GM12864 (cell line): ENCODE data around the gene CDC7.
A peak's percentile ranks its signal among the peaks of the same experiment; 100 is the strongest.
"Not testable (repeated sequence)": the region's sequence is repeated elsewhere in the genome, so short reads cannot be mapped to it uniquely, and the experiment has no call there.

Experiments used
- DNase-seq: peaks from one replicate; pipeline ENCODE4 v3.0.0-alpha.2; 2011; ENCODE audit warnings: low read depth
- H3K4me3 ChIP-seq: 2 replicates; pipeline ENCODE4 v1.5.1; 2011; ENCODE audit warnings: mild to moderate bottlenecking, low read depth, low read length, control low read depth
- TF ChIP-seq, protein P1 (sequence below): IDR thresholded peaks from 2 replicates; pipeline ENCODE4 v1.5.1; 2011; ENCODE audit warnings: low read depth, mild to moderate bottlenecking, moderate library complexity, low read length, control low read depth, inconsistent platforms; ENCODE audit errors: missing control alignments

CDC7 gene

DNA sequence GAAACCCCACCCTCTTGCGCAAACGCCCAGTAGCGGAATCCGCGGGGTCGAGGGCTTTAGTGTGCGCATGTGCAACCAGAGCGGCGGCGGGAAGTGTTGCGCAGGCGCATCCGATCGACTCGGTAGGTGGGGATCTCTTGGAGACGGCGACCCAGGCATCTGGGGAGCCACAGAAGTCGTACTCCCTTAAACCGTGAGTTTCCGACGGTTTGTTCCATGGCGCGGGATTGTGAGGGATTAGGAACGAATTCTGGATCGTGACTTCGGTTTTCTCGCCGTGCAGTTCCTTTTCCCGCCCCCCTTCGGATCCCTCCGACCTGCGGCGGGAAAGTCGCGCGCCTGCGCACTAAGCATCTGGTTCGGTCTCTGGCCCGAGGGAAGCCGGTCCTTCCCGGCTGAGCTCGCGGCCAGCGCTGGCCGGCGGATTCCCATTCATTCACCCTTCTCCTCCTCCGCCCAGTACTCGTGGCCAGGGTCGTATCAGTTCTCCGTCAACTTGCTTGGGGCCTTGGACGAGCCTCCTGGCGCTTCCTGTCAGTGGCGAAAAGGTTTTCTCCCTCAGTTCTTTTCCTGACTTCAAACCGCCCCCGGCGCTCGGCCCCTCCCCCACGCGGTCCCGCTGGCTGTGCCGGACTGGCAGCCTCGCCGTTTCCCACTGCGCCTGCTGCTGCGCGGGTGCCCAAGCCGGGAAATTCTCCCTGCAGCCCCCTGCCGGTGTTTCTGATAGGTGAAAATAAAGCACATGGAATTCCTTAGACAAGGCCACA, at the start of gene CDC7:
CDC7 (plus strand) TSS at position 96 of the 767 bp plus-strand sequence. CDS start 866 bp downstream, outside the sequence.
- DNase-seq = peak; percentile 76
- peak within 1 kb of the TSS; percentile 99 for H3K4me3 ChIP-seq
- TF ChIP-seq, protein P1, sequence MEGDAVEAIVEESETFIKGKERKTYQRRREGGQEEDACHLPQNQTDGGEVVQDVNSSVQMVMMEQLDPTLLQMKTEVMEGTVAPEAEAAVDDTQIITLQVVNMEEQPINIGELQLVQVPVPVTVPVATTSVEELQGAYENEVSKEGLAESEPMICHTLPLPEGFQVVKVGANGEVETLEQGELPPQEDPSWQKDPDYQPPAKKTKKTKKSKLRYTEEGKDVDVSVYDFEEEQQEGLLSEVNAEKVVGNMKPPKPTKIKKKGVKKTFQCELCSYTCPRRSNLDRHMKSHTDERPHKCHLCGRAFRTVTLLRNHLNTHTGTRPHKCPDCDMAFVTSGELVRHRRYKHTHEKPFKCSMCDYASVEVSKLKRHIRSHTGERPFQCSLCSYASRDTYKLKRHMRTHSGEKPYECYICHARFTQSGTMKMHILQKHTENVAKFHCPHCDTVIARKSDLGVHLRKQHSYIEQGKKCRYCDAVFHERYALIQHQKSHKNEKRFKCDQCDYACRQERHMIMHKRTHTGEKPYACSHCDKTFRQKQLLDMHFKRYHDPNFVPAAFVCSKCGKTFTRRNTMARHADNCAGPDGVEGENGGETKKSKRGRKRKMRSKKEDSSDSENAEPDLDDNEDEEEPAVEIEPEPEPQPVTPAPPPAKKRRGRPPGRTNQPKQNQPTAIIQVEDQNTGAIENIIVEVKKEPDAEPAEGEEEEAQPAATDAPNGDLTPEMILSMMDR = peak; percentile 31

DNA sequence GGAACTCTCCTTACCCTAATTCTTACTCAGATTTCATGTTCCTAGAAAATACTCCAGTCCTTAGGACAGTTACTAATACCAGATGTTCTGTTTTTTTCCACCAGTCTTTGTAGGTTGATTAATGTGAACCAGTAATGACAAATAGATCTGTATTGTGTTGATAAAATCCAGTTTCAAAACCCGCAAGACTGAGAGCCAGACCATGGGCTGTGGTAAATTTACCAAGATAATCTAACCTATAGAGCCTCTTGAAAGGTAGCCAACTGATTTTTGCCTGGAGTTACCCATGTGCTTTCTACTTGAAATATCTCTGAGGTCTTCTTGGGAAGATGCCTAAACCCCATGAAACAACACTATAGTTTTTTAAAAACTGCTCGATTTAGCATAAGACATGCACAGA, 46.5 kb upstream of the CDC7 start:
- no peak for DNase-seq
- no peak overlapping the region for H3K4me3 ChIP-seq
- TF ChIP-seq, protein P1 = no peak

DNA sequence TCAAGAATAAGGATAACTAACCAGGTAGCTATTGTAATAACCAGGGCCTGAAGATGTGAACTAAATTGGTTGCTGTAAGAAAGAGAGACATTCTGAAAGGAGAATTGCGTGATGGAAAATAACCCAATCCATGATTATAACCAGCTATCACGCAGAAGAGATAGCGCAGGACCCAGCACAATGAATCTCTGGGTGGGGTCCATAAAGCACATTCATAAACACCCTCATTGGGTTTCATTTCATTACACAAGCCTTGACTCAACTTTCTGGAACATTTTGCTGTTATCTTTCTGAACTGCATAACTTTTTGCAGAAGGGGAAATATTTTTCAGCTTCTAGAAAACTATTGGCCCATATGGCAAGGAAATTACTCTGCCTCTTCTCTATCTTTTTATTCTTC, 45.3 kb upstream of the CDC7 start:
- TF ChIP-seq, protein P1 = no peak
- no peak overlapping the region for H3K4me3 ChIP-seq
- DNase-seq = no peak

DNA sequence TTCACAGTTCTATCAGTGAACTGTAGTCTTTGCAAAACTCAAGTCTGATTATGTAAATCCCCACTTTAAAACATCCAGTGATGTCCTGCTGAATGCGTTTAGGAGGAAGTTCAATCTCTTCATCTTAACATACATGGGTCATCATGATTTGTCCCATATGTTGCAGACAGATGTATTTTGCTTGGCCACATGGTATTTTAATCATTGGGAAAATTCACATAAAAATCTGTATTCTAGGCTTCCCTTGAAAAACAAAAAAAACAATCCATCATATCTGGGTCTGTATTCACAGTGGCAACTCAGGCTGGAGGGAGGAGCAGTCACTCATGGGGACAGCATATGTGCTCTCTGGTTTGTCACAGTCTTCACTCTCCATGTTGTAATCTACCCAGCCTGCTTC, 44.8 kb upstream of the CDC7 start:
- H3K4me3 ChIP-seq = no peak overlapping the region
- TF ChIP-seq, protein P1 = no peak
- DNase-seq = no peak

DNA sequence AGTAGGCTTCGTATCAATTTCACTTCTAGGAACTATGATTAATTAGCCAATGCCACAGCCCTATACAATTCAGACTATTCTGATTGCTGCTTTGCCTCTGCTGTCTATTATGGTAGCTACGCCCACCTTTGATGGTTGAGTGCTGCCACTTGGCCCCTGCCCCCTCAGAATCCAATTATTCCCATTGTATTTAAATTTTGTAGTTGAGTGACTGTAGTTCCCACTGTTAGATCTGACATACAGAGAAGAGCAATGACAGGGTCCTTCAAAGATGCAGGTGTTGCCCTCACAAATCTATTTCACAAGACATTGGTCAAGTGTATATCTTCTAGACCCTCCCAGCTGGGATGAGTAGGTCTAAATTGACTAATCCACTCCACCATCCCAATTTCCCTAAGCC, 35.3 kb upstream of the CDC7 start:
- DNase-seq, H3K4me3 ChIP-seq: not testable (repeated sequence)

DNA sequence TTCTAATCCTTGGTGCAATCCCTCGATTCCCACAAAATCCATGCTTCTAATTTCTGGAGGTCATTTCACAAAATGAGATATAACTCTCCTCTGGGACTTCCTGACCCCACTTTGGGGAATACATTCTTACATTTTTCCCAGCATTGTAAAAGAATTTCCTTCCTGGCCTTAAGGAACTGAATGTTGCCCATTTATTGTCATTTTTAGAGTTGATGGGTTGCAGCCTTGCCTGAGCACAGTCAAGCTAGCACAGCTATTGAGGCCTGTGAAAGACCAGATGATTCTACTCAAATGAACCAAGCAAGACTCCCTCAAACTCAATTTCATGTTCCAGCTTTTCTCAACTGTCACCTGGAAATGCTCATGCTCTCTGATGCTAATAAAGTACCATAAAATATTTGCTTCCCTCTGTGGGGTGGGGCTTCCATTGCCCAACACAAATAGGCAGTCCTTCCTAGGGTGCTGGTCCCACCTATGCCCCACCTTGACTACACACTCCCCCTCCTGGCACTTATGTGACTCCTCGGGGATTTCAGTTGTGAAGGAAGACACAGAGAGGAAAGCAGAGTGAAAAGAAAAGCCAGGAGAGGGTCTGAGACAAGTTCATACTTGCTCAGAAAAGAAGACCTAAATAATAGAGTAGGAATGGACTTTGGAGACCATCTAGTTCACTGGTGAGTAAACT, 24.0 kb upstream of the CDC7 start:
- H3K4me3 ChIP-seq = no peak overlapping the region
- TF ChIP-seq, protein P1 = no peak
- DNase-seq = no peak

DNA sequence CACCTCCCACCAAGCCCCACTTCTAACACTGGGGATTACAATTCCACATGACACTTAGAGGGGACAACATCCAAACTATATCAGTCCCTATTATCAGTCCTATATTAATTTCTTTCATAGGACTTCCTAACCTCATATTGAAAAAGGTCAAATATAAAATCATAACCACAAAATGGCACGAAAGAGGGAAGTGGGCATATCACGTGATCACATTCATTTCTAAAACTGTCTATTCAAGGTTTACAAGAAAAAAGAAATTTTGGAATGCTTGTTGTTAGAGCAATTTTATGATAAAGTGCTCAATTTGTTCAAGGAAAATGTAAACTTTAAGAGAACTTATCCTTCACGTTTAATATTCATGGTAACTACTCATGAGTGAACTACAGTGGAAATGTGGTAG, 13.2 kb upstream of the CDC7 start:
- TF ChIP-seq, protein P1 = no peak
- no peak overlapping the region for H3K4me3 ChIP-seq
- no peak for DNase-seq
